ENCODE data around the gene AKAP13.

Gene AKAP13

GRCh38 chr15:85607842-85608241, 227.4 kb downstream of the AKAP13 start:
- Mint-ChIP-seq H3K27ac (no peak overlapping the region), H3K4me3 (no peak overlapping the region), H3K4me1 (ENCODE audit: low read depth) (peaks cover 29% of the 10 kb centered on the region), H3K27me3 (no peaks in the 10 kb centered on the region), H3K9me3 (no peaks in the 10 kb centered on the region), H3K36me3 (ENCODE audit: low read depth) (peaks cover 47% of the 10 kb centered on the region)
- no peak for DNase-seq

DNA sequence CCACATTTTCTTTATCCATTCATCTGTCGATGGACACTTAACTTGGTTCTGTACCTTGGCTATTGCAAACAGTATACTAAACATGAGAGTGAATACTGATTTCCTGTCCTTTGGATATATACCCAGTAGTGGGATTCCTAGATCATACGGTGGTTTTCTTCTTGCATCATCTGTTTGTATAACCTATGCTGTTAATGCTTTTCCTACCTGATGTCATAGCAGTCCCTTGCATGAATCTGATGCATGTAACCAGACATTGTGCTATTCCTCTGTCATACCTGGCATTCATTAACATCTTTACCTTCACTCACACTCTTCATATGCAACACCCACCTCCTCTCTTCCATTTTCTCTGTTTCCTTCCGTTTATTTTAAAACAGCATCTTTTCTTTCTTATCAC, 229.1 kb downstream of the AKAP13 start:
- H3K27me3 Mint-ChIP-seq: no peaks in the 10 kb centered on the region
- no peak overlapping the region for H3K27ac Mint-ChIP-seq
- peaks cover 38% of the 10 kb centered on the region for H3K36me3 Mint-ChIP-seq (ENCODE audit: low read depth)
- peaks cover 16% of the 10 kb centered on the region for H3K4me1 Mint-ChIP-seq (ENCODE audit: low read depth)
- no peaks in the 10 kb centered on the region for H3K9me3 Mint-ChIP-seq
- H3K4me3 Mint-ChIP-seq: no peak overlapping the region
- no peak for DNase-seq

GRCh38 chr15:85611361-85611760, 231.0 kb downstream of the AKAP13 start:
- Mint-ChIP-seq H3K9me3 (no peaks in the 10 kb centered on the region), H3K4me3 (no peak overlapping the region), H3K36me3 (ENCODE audit: low read depth) (peaks cover 27% of the 10 kb centered on the region), H3K4me1 (ENCODE audit: low read depth) (peaks cover 30% of the 10 kb centered on the region), H3K27me3 (no peaks in the 10 kb centered on the region), H3K27ac (peak overlapping the region; percentile 17)
- DNase-seq: no peak

DNA sequence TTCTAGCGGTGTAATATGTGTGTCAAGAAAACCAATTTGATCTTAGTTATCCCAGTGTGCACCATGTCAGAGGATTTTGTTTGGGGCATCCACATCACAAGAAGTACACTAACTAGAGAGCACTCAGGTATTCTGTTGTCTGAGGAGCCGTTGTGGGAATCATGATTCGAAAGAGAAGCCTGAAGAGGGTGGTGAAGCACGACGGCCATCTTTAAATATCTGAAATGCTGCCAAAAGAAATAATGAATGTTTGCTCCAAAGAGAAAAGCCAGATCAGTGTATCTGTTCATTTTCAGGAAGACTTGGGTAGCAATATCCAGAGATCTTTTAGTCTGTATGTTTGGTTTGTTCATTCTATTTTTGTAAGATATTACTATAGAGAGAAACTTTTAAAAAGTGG, 233.7 kb downstream of the AKAP13 start:
- no peak overlapping the region for H3K27ac Mint-ChIP-seq
- peaks cover 19% of the 10 kb centered on the region for H3K36me3 Mint-ChIP-seq (ENCODE audit: low read depth)
- no peak overlapping the region for H3K4me3 Mint-ChIP-seq
- peaks cover 37% of the 10 kb centered on the region for H3K4me1 Mint-ChIP-seq (ENCODE audit: low read depth)
- DNase-seq: no peak
- H3K27me3 Mint-ChIP-seq: no peaks in the 10 kb centered on the region
- no peaks in the 10 kb centered on the region for H3K9me3 Mint-ChIP-seq

DNA sequence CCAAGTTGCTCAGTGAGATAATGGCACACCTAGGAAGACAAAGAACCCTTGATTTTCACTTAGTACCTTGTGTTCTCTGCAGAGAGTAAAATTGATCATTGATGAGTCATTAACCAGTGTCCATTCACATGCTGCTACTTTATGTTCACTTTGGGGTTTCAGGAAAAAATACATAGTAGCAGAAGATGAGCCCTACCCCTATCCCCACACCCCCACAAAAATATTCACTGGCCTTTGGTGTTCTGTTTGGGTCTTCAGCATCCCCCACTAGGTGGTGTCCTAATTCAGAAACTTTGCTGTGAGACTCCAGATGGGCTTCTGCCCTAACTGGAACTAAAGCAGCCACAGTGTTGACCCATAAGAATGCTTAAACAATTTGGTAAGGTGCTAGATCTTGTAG, 235.5 kb downstream of the AKAP13 start:
- H3K36me3 Mint-ChIP-seq (ENCODE audit: low read depth): peaks cover 15% of the 10 kb centered on the region
- H3K4me1 Mint-ChIP-seq (ENCODE audit: low read depth): peaks cover 36% of the 10 kb centered on the region
- H3K4me3 Mint-ChIP-seq: no peak overlapping the region
- H3K27ac Mint-ChIP-seq: peak overlapping the region; percentile 51
- no peaks in the 10 kb centered on the region for H3K9me3 Mint-ChIP-seq
- no peaks in the 10 kb centered on the region for H3K27me3 Mint-ChIP-seq
- no peak for DNase-seq

DNA sequence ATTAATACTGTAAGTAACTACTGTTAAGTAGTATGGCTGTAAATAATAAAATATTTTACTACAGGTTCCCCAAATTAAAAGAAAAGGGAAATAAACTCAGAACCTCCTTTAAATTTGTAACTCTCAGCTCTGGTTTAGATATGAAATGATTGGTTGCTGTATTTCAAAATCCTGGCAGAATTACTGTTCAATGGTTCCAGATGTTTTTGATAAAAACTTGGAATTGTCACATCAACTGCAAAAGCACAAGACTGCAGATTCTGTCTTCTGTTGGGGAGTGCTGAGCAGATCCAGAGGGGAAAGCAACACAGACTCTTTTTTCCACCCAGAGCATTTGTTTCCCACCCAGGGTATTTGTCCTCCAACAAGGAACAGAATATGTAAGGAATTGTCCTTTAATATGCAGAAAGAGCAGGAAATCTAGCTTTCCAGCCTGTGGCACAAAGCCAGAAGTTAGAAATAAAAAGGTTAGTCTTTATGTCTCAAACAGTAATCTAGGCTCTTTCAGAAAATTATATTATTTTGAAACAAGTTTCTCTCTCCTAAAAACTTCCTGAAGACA, 236.2 kb downstream of the AKAP13 start:
- no peaks in the 10 kb centered on the region for H3K9me3 Mint-ChIP-seq
- H3K27me3 Mint-ChIP-seq: no peaks in the 10 kb centered on the region
- H3K4me3 Mint-ChIP-seq: no peak overlapping the region
- peaks cover 8% of the 10 kb centered on the region for H3K36me3 Mint-ChIP-seq (ENCODE audit: low read depth)
- DNase-seq: no peak
- peaks cover 31% of the 10 kb centered on the region for H3K4me1 Mint-ChIP-seq (ENCODE audit: low read depth)
- H3K27ac Mint-ChIP-seq: peak overlapping the region; percentile 62

DNA sequence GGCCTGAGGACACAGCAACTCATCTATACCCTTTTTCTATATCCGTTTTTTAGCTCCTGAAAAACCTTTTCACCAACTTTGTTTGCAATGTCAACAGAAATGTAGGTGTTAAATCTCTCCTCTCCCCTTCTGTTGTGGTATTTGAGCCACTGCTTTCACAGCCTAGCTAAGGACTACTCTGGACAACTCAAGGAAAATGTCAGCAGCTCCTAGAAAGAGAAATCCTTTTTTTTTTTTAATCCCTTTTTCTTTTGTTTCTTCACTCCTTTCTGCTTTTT, 237.8 kb downstream of the AKAP13 start:
- Mint-ChIP-seq H3K36me3 (ENCODE audit: low read depth) (peaks cover 2% of the 10 kb centered on the region), H3K27me3 (no peaks in the 10 kb centered on the region), H3K4me1 (ENCODE audit: low read depth) (peaks cover 42% of the 10 kb centered on the region), H3K27ac (no peak overlapping the region), H3K9me3 (no peaks in the 10 kb centered on the region), H3K4me3 (no peak overlapping the region)
- no peak for DNase-seq

- Mint-ChIP-seq H3K27ac (no peak overlapping the region), H3K27me3 (no peaks in the 10 kb centered on the region), H3K36me3 (ENCODE audit: low read depth) (peaks cover 2% of the 10 kb centered on the region)
These were observed 238.6 kb downstream of the AKAP13 start for GRCh38 chr15:85618956-85619491.

GRCh38 chr15:85619992-85620689, 239.7 kb downstream of the AKAP13 start:
- no peak for DNase-seq
- no peaks in the 10 kb centered on the region for H3K9me3 Mint-ChIP-seq
- peaks cover 4% of the 10 kb centered on the region for H3K36me3 Mint-ChIP-seq (ENCODE audit: low read depth)
- peaks cover 54% of the 10 kb centered on the region for H3K4me1 Mint-ChIP-seq (ENCODE audit: low read depth)
- no peak overlapping the region for H3K27ac Mint-ChIP-seq
- H3K4me3 Mint-ChIP-seq: no peak overlapping the region
- H3K27me3 Mint-ChIP-seq: no peaks in the 10 kb centered on the region

More at GRCh38 chr15:85618956-85619491, 238.6 kb downstream of the AKAP13 start:
- Mint-ChIP-seq H3K4me1 (ENCODE audit: low read depth) (peaks cover 50% of the 10 kb centered on the region), H3K9me3 (no peaks in the 10 kb centered on the region), H3K4me3 (no peak overlapping the region)
- DNase-seq: peak; percentile 70

DNA sequence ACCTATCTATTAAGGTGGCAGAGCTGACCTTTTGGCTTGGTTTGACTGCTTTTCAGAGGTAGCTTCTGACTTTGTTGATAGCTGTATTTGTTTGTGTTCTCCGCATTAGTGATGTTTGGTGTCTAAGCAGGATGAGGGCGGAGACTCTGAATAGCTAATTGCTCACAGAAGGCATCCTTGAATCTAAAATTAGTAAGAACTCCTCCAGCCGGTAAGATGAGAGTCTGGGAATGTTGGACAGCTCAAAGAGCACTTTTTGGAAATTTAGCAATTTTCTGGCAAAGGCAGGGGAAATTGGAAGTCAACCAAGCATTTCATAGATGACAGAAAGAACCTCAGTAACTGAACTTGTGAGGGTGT, 240.3 kb downstream of the AKAP13 start:
- Mint-ChIP-seq H3K9me3 (no peaks in the 10 kb centered on the region), H3K4me1 (ENCODE audit: low read depth) (peaks cover 56% of the 10 kb centered on the region), H3K4me3 (no peak overlapping the region), H3K27me3 (no peaks in the 10 kb centered on the region), H3K27ac (no peak overlapping the region), H3K36me3 (ENCODE audit: low read depth) (peaks cover 10% of the 10 kb centered on the region)
- no peak for DNase-seq

GRCh38 chr15:85621094-85621493, 240.7 kb downstream of the AKAP13 start:
- no peak overlapping the region for H3K4me3 Mint-ChIP-seq
- no peak overlapping the region for H3K27ac Mint-ChIP-seq
- H3K27me3 Mint-ChIP-seq: no peaks in the 10 kb centered on the region
- H3K9me3 Mint-ChIP-seq: no peaks in the 10 kb centered on the region
- peaks cover 11% of the 10 kb centered on the region for H3K36me3 Mint-ChIP-seq (ENCODE audit: low read depth)
- peaks cover 56% of the 10 kb centered on the region for H3K4me1 Mint-ChIP-seq (ENCODE audit: low read depth)
- DNase-seq: no peak

GRCh38 chr15:85622221-85622831, 241.9 kb downstream of the AKAP13 start:
- Mint-ChIP-seq H3K9me3 (no peaks in the 10 kb centered on the region), H3K27ac (peak overlapping the region; percentile 70), H3K4me3 (no peak overlapping the region), H3K4me1 (ENCODE audit: low read depth) (peaks cover 59% of the 10 kb centered on the region), H3K36me3 (ENCODE audit: low read depth) (peaks cover 22% of the 10 kb centered on the region), H3K27me3 (no peaks in the 10 kb centered on the region)
- no peak for DNase-seq

- Mint-ChIP-seq H3K27ac (peak overlapping the region; percentile 33), H3K4me1 (ENCODE audit: low read depth) (peaks cover 70% of the 10 kb centered on the region), H3K36me3 (ENCODE audit: low read depth) (peaks cover 34% of the 10 kb centered on the region), H3K4me3 (peak overlapping the region; percentile 16), H3K27me3 (no peaks in the 10 kb centered on the region), H3K9me3 (no peaks in the 10 kb centered on the region)
- no peak for DNase-seq
These were observed 243.1 kb downstream of the AKAP13 start for GRCh38 chr15:85623315-85624049.

- H3K4me3 Mint-ChIP-seq: peak overlapping the region; percentile 16
- H3K27me3 Mint-ChIP-seq: no peaks in the 10 kb centered on the region
- H3K27ac Mint-ChIP-seq: peak overlapping the region; percentile 66
These were observed 243.9 kb downstream of the AKAP13 start for GRCh38 chr15:85624291-85624801.

More at GRCh38 chr15:85624291-85624801, 243.9 kb downstream of the AKAP13 start:
- H3K36me3 Mint-ChIP-seq (ENCODE audit: low read depth): peaks cover 38% of the 10 kb centered on the region
- no peak for DNase-seq
- no peaks in the 10 kb centered on the region for H3K9me3 Mint-ChIP-seq
- H3K4me1 Mint-ChIP-seq (ENCODE audit: low read depth): peaks cover 74% of the 10 kb centered on the region
